G401.6 (cell line): ENCODE data around the gene APBB2.
A peak's percentile ranks its signal among the peaks of the same experiment; 100 is the strongest.

Experiments
- FAIRE-seq: peaks from 2 replicates; lab custom pipeline; 2012; peaks lifted over from hg19 to GRCh38; lab: Jason Lieb, UNC

Gene APBB2

GRCh38 chr4:40897557-40898203, 316.7 kb downstream of the APBB2 start:
- FAIRE-seq = peak; percentile 49

GRCh38 chr4:40890764-40891163, 323.6 kb downstream of the APBB2 start:
- FAIRE-seq = no peak

GRCh38 chr4:40890199-40890598, 324.1 kb downstream of the APBB2 start:
- no peak for FAIRE-seq

GRCh38 chr4:40888933-40889332, 325.4 kb downstream of the APBB2 start:
- FAIRE-seq = no peak

GRCh38 chr4:40887764-40888131, 326.6 kb downstream of the APBB2 start:
- no peak for FAIRE-seq

- no peak for FAIRE-seq
Measured at GRCh38 chr4:40886931-40887763, 327.2 kb downstream of the APBB2 start.

GRCh38 chr4:40881851-40882250, 332.5 kb downstream of the APBB2 start:
- no peak for FAIRE-seq

GRCh38 chr4:40881096-40881495, 333.2 kb downstream of the APBB2 start:
- FAIRE-seq = no peak

- FAIRE-seq = no peak
Measured at GRCh38 chr4:40878548-40879055, 335.7 kb downstream of the APBB2 start.

GRCh38 chr4:40877081-40877480, 337.3 kb downstream of the APBB2 start:
- no peak for FAIRE-seq

GRCh38 chr4:40875507-40876150, 338.7 kb downstream of the APBB2 start:
- no peak for FAIRE-seq

- FAIRE-seq = no peak
Measured at GRCh38 chr4:40874901-40875300, 339.4 kb downstream of the APBB2 start.

GRCh38 chr4:40874331-40874730, 340.0 kb downstream of the APBB2 start:
- FAIRE-seq = no peak

- FAIRE-seq = no peak
Measured at GRCh38 chr4:40871695-40872250, 342.6 kb downstream of the APBB2 start.

- FAIRE-seq = no peak
Measured at GRCh38 chr4:40870150-40870549, 344.2 kb downstream of the APBB2 start.

- no peak for FAIRE-seq
Measured at GRCh38 chr4:40865696-40866095, 348.6 kb downstream of the APBB2 start.

GRCh38 chr4:40864531-40864930, 349.8 kb downstream of the APBB2 start:
- no peak for FAIRE-seq

GRCh38 chr4:40858962-40859361, 355.4 kb downstream of the APBB2 start:
- FAIRE-seq = no peak

GRCh38 chr4:40857956-40858355, 356.4 kb downstream of the APBB2 start:
- FAIRE-seq = no peak

GRCh38 chr4:40856840-40857362, 357.4 kb downstream of the APBB2 start:
- no peak for FAIRE-seq

GRCh38 chr4:40856277-40856839, 358.0 kb downstream of the APBB2 start:
- FAIRE-seq = no peak

- no peak for FAIRE-seq
Measured at GRCh38 chr4:40850496-40850895, 363.8 kb downstream of the APBB2 start.
